ENCODE data around the gene OR8H3. TPM values are rescaled to one million over a fixed set of nuclear protein-coding genes. Genes with fewer than 3 reads are reported as not detected.

OR8H3 gene
- polyA plus RNA-seq, 1 donor (not counting 4 experiments of a cell fraction or from before 2014, with no cell fraction given): not detected

GRCh38 chr11:56163804-56164203 is 41.6 kb downstream of the OR8H3 start:
- FAIRE-seq: no peak
- dilution Hi-C loops (cut with MboI; ENCODE audit: extremely low pct_ligation_motif_present, low sequenced_read_pairs): no loop called here
- Histone ChIP-seq H2AFZ (ENCODE audit: control insufficient read depth, low read length) (no peak overlapping the region), H3K9me1 (ENCODE audit: control insufficient read depth, extremely low read depth, insufficient read depth, low read length) (no peaks in the 10 kb centered on the region), H3K79me2 (ENCODE audit: control insufficient read depth, insufficient read depth, low read length) (no peaks in the 10 kb centered on the region), H3K4me2 (ENCODE audit: control insufficient read depth, extremely low read depth, insufficient read depth, low read depth, low read length) (no peak overlapping the region), H3K27ac (ENCODE audit: control insufficient read depth, insufficient read depth, low read length) (no peak overlapping the region), H3K4me1 (ENCODE audit: control insufficient read depth, extremely low read depth, insufficient read depth, low read length) (no peaks in the 10 kb centered on the region), H3K36me3 (ENCODE audit: control insufficient read depth in 2 of 2, extremely low read depth in 1 of 2, insufficient read depth in 2 of 2, low read length in 2 of 2) (no peaks in the 10 kb centered on the region), H3K9me3 (ENCODE audit: control insufficient read depth, low read depth, low read length) (no peaks in the 10 kb centered on the region), H3K9ac (ENCODE audit: control insufficient read depth, extremely low read depth, insufficient read depth, low read length) (no peak overlapping the region), H3K4me3 (ENCODE audit: control insufficient read depth in 2 of 3, extremely low read depth in 1 of 3, insufficient read depth in 2 of 3, low read depth in 1 of 3, low read length in 3 of 3) (no peak overlapping the region), H3K27me3 (ENCODE audit: control insufficient read depth, extremely low read depth, insufficient read depth, low read length) (no peaks in the 10 kb centered on the region), H4K20me1 (ENCODE audit: control insufficient read depth, extremely low read depth, insufficient read depth, low read length) (no peaks in the 10 kb centered on the region)
- DNase-seq (ENCODE audit: low read depth, low spot score): no peak
- TF ChIP-seq, protein P1, sequence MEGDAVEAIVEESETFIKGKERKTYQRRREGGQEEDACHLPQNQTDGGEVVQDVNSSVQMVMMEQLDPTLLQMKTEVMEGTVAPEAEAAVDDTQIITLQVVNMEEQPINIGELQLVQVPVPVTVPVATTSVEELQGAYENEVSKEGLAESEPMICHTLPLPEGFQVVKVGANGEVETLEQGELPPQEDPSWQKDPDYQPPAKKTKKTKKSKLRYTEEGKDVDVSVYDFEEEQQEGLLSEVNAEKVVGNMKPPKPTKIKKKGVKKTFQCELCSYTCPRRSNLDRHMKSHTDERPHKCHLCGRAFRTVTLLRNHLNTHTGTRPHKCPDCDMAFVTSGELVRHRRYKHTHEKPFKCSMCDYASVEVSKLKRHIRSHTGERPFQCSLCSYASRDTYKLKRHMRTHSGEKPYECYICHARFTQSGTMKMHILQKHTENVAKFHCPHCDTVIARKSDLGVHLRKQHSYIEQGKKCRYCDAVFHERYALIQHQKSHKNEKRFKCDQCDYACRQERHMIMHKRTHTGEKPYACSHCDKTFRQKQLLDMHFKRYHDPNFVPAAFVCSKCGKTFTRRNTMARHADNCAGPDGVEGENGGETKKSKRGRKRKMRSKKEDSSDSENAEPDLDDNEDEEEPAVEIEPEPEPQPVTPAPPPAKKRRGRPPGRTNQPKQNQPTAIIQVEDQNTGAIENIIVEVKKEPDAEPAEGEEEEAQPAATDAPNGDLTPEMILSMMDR (optimal IDR thresholded peaks at IDR 0.05 in 1 of 3, IDR thresholded peaks at IDR 0.05 in 1 of 3, conservative IDR thresholded peaks at IDR 0.05 in 1 of 3; ENCODE audit: extremely low read depth in 1 of 3, insufficient read depth in 2 of 3, low read length in 3 of 3): no peak
- no peak for TF ChIP-seq EZH2 (IDR thresholded peaks at IDR 0.05; ENCODE audit: low read length)

DNA sequence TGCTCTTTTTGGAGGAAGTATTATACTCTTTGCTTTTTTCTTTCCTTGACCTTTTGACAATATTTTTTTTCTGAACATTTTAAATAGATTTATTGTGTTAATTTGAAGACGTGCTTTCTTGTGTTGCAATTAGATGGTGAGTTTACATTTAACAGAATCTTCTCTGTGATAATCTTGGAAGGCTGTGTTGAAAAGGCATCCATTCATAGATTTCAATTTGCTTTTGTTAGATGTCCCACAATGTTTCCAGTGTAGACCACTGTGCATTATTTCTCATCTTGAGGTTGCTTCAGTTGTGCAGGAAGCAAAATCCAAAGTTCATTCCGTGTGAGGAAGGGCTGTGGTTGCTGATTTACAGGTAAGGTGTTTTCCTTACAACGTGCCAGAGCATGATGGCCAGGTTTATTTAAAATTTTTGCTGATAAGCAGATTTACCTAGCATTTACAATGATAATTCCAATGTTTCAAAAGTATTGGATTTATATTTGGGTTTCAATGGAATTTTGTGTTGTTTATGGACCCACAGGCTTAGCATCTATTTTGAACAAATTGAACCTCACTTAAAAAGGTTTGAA is 50.2 kb downstream of the OR8H3 start:
- Histone ChIP-seq H2AFZ (ENCODE audit: control insufficient read depth, low read length) (no peak overlapping the region), H3K79me2 (ENCODE audit: control insufficient read depth, insufficient read depth, low read length) (no peaks in the 10 kb centered on the region), H3K4me1 (ENCODE audit: control insufficient read depth, extremely low read depth, insufficient read depth, low read length) (no peaks in the 10 kb centered on the region), H3K4me3 (ENCODE audit: control insufficient read depth in 2 of 3, extremely low read depth in 1 of 3, insufficient read depth in 2 of 3, low read depth in 1 of 3, low read length in 3 of 3) (no peak overlapping the region), H3K27me3 (ENCODE audit: control insufficient read depth, extremely low read depth, insufficient read depth, low read length) (no peaks in the 10 kb centered on the region), H3K4me2 (ENCODE audit: control insufficient read depth, extremely low read depth, insufficient read depth, low read depth, low read length) (no peak overlapping the region), H3K27ac (ENCODE audit: control insufficient read depth, insufficient read depth, low read length) (no peak overlapping the region), H3K36me3 (ENCODE audit: control insufficient read depth in 2 of 2, extremely low read depth in 1 of 2, insufficient read depth in 2 of 2, low read length in 2 of 2) (no peaks in the 10 kb centered on the region), H3K9me1 (ENCODE audit: control insufficient read depth, extremely low read depth, insufficient read depth, low read length) (no peaks in the 10 kb centered on the region), H4K20me1 (ENCODE audit: control insufficient read depth, extremely low read depth, insufficient read depth, low read length) (no peaks in the 10 kb centered on the region), H3K9ac (ENCODE audit: control insufficient read depth, extremely low read depth, insufficient read depth, low read length) (no peak overlapping the region), H3K9me3 (ENCODE audit: control insufficient read depth, low read depth, low read length) (peaks cover 1% of the 10 kb centered on the region)
- dilution Hi-C loops (cut with MboI; ENCODE audit: extremely low pct_ligation_motif_present, low sequenced_read_pairs): no loop called here
- TF ChIP-seq, protein P1 (optimal IDR thresholded peaks at IDR 0.05 in 1 of 3, IDR thresholded peaks at IDR 0.05 in 1 of 3, conservative IDR thresholded peaks at IDR 0.05 in 1 of 3; ENCODE audit: extremely low read depth in 1 of 3, insufficient read depth in 2 of 3, low read length in 3 of 3): no peak
- TF ChIP-seq EZH2 (IDR thresholded peaks at IDR 0.05; ENCODE audit: low read length): no peak
- DNase-seq (ENCODE audit: low read depth, low spot score) (no peak), FAIRE-seq (no peak)

Small RNA genes within 50 kb of the gene (small RNA-seq; reads per million reads assigned to genes)
- gene OR8I4P (ENCODE audit: insufficient read length in 3 of 3, low read depth in 3 of 3, low replicate concordance in 1 of 3): 0 reads per million in 3 experiments

Other genes with a start within 250 kb of the OR8H3 start
- gene TRIM51, start 239.1 kb upstream of the OR8H3 start, polyA plus RNA-seq: not detected in 3 replicates
- not detected in 3 replicates for gene OR5W2, start 207.8 kb upstream of the OR8H3 start, polyA plus RNA-seq
- not detected in 3 replicates for gene OR5I1, start 186.0 kb upstream of the OR8H3 start, polyA plus RNA-seq
- not detected in 3 replicates for gene OR10AG1, start 152.4 kb upstream of the OR8H3 start, polyA plus RNA-seq
- gene OR5F1, start 127.7 kb upstream of the OR8H3 start, polyA plus RNA-seq: not detected in 3 replicates
- not detected in 3 replicates for gene OR5AS1, start 94.7 kb upstream of the OR8H3 start, polyA plus RNA-seq
- not detected in 3 replicates for gene OR8I2, start 29.1 kb upstream of the OR8H3 start, polyA plus RNA-seq
- not detected in 3 replicates for gene OR8H2, start 18.7 kb upstream of the OR8H3 start, polyA plus RNA-seq
- gene OR8J3, start 17.8 kb downstream of the OR8H3 start, polyA plus RNA-seq: not detected in 3 replicates
- gene OR8K5, start 37.9 kb downstream of the OR8H3 start, polyA plus RNA-seq: not detected in 3 replicates
- not detected in 3 replicates for gene OR5J2, start 54.2 kb downstream of the OR8H3 start, polyA plus RNA-seq
- not detected in 3 replicates for gene OR5T2, start 111.9 kb downstream of the OR8H3 start, polyA plus RNA-seq
- not detected in 3 replicates for gene OR5T3, start 129.9 kb downstream of the OR8H3 start, polyA plus RNA-seq
- gene OR5T1, start 151.8 kb downstream of the OR8H3 start, polyA plus RNA-seq: not detected in 3 replicates
- not detected in 3 replicates for gene OR8H1, start 169.9 kb downstream of the OR8H3 start, polyA plus RNA-seq
- not detected in 3 replicates for gene OR8K3, start 192.8 kb downstream of the OR8H3 start, polyA plus RNA-seq
- gene OR8K1, start 223.7 kb downstream of the OR8H3 start, polyA plus RNA-seq: not detected in 3 replicates
- not detected in 3 replicates for gene OR8J1, start 231.9 kb downstream of the OR8H3 start, polyA plus RNA-seq